HG02763 (cell line): Measurements from ENCODE around the gene MTA3.

Experiments
- ATAC-seq: cut with Tn5 transposase; IDR thresholded peaks from one replicate; pipeline ENCODE4 v1.9.1; 2021; ENCODE audit warnings: mild to moderate bottlenecking, moderate library complexity; ENCODE audit not compliant: unreplicated experiment

The MTA3 gene

GRCh38 chr2:42653908-42654445 lies 85.5 kb downstream of the MTA3 start:
- no peak for ATAC-seq

- ATAC-seq = no peak
Observed at GRCh38 chr2:42658306-42658705, 89.9 kb downstream of the MTA3 start.

- no peak for ATAC-seq
Observed at GRCh38 chr2:42659609-42660008, 91.2 kb downstream of the MTA3 start.

GRCh38 chr2:42663106-42663780 lies 94.8 kb downstream of the MTA3 start:
- peak; percentile 86 for ATAC-seq

GRCh38 chr2:42663828-42664227 lies 95.4 kb downstream of the MTA3 start:
- ATAC-seq = peak; percentile 24

GRCh38 chr2:42673989-42674579 lies 105.7 kb downstream of the MTA3 start:
- no peak for ATAC-seq

GRCh38 chr2:42675815-42676214 lies 107.4 kb downstream of the MTA3 start:
- ATAC-seq = no peak

GRCh38 chr2:42685303-42685702 lies 116.9 kb downstream of the MTA3 start:
- ATAC-seq = no peak

GRCh38 chr2:42693013-42693615 lies 124.7 kb downstream of the MTA3 start:
- ATAC-seq = no peak

- ATAC-seq = no peak
Observed at GRCh38 chr2:42693688-42694479, 125.5 kb downstream of the MTA3 start.

- ATAC-seq = no peak
Observed at GRCh38 chr2:42696987-42697386, 128.6 kb downstream of the MTA3 start.

- ATAC-seq = no peak
Observed at GRCh38 chr2:42698940-42699339, 130.5 kb downstream of the MTA3 start.

- no peak for ATAC-seq
Observed at GRCh38 chr2:42706836-42707235, 138.4 kb downstream of the MTA3 start.

- no peak for ATAC-seq
Observed at GRCh38 chr2:42708179-42708578, 139.7 kb downstream of the MTA3 start.

- no peak for ATAC-seq
Observed at GRCh38 chr2:42711896-42712295, 143.5 kb downstream of the MTA3 start.

- ATAC-seq = no peak
Observed at GRCh38 chr2:42712934-42713333, 144.5 kb downstream of the MTA3 start.

- no peak for ATAC-seq
Observed at GRCh38 chr2:42713920-42714319, 145.5 kb downstream of the MTA3 start.

GRCh38 chr2:42714686-42715085 lies 146.3 kb downstream of the MTA3 start:
- ATAC-seq = no peak

GRCh38 chr2:42721898-42722297 lies 153.5 kb downstream of the MTA3 start:
- no peak for ATAC-seq

- ATAC-seq = peak; percentile 91
Observed at GRCh38 chr2:42722320-42723190, 154.1 kb downstream of the MTA3 start.
